Frontal cortex (tissue), 4 donors: ENCODE data around the gene ZNF408. TPM values are rescaled to one million over a fixed set of nuclear protein-coding genes. Genes with fewer than 3 reads are reported as not detected.

Source experiments
- DNase-seq, 2 donors: peaks; one replicate each; pipeline ENCODE4 v3.0.0; 2012; ENCODE audit warnings: low spot score in 2 of 2
- FAIRE-seq: peaks from 2 replicates; lab custom pipeline; 2012; peaks lifted over from hg19 to GRCh38; lab: Jason Lieb, UNC
- total RNA-seq: library from RNA; depleted of rRNA; stranded (reverse); fragments of >200 nt; gene quantifications from one replicate; pipeline ENCODE4 v1.2.3, GENCODE V29; 2014
- donor health status: control.
- donor health status: control.
- donor health status: control.

ZNF408 gene
- total RNA-seq, 1 donor from 2014 or later: 4.5 TPM

DNA sequence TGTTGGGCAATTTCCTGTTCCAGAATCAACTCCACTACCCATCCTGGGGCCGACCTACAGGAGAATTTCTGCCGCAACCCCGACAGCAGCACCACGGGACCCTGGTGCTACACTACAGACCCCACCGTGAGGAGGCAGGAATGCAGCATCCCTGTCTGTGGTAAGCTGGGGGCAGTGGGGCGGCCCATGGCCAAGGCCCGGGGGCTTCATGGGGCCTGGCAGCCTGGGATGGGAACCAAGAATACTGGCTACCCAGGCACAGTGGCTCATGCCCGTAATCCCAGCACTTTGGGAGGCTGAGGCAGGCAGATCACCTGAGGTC, 22.5 kb downstream of the ZNF408 start:
- FAIRE-seq (no peak), DNase-seq (no peak)

DNA sequence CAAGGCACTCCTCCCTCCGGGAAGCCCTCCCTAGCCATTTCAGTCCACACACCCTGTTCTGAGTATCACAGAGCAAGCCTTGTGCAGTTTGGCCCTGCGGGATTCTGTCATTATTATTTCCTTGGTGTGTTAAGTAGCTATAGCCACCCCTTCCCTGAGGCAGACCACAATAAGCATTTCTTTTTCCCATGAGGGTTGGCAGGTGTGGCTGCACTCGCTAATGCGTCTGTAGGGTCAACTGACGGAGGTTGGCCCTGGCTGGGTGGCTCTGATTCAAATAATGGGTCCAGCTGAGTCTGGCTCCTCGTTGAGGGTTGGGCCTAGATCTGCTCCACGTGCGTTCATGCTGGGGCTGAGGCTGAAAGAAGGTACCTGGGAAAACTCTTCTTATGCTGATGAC, 23.3 kb downstream of the ZNF408 start:
- FAIRE-seq: no peak

DNA sequence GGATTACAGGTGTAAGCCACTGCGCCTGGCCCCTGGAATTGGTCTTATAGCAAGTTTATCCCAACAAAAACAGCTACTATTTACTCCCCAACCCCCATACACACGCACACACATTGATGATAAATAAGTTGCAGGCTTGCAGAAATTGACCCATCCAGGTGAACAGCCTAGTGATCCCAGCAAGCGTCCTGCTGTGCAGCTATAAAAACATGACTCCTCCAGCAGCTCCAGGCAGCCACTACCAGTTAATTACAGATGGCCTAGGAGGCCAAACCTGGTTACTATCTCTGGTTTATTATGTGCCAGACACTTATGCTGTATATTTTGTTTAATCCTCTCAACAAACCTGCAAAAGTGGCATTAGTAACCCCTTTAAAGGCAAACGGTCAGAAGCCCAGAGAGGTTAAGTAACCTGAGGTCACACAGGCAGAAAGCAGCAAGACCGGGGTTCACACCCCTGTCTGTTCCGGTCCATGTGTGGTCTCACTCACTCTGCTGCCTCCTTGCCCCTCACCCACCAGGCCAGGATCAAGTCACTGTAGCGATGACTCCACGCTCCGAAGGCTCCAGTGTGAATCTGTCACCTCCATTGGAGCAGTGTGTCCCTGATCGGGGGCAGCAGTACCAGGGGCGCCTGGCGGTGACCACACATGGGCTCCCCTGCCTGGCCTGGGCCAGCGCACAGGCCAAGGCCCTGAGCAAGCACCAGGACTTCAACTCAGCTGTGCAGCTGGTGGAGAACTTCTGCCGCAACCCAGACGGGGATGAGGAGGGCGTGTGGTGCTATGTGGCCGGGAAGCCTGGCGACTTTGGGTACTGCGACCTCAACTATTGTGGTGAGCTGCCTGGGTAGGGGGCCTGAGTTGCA, 24.7 kb downstream of the ZNF408 start:
- FAIRE-seq (no peak), DNase-seq (no peak)

More for the DNA sequence above, 23.3 kb downstream of the ZNF408 start:
- DNase-seq: no peak

DNA sequence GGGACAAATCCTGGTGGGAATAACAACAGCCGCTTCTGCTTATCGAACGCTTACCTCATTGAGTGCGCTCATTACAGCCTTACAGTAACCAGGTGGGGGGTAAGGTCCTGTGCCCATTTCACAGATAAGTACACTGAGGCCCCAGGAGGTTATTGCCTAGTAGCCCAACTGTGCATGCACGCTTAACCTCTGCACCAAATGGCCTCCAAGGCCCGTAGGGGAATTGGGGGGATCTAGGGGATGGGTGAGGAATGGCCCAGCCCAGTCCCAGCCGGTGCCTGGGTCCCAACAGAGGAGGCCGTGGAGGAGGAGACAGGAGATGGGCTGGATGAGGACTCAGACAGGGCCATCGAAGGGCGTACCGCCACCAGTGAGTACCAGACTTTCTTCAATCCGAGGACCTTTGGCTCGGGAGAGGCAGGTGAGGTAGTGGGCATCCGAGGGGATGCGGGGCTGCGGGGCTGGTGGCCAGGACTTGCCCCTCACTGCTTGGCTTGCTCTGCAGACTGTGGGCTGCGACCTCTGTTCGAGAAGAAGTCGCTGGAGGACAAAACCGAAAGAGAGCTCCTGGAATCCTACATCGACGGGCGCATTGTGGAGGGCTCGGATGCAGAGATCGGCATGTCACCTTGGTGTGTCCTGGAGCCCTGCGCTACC, 25.5 kb downstream of the ZNF408 start:
- FAIRE-seq: no peak
- no peak for DNase-seq

DNA sequence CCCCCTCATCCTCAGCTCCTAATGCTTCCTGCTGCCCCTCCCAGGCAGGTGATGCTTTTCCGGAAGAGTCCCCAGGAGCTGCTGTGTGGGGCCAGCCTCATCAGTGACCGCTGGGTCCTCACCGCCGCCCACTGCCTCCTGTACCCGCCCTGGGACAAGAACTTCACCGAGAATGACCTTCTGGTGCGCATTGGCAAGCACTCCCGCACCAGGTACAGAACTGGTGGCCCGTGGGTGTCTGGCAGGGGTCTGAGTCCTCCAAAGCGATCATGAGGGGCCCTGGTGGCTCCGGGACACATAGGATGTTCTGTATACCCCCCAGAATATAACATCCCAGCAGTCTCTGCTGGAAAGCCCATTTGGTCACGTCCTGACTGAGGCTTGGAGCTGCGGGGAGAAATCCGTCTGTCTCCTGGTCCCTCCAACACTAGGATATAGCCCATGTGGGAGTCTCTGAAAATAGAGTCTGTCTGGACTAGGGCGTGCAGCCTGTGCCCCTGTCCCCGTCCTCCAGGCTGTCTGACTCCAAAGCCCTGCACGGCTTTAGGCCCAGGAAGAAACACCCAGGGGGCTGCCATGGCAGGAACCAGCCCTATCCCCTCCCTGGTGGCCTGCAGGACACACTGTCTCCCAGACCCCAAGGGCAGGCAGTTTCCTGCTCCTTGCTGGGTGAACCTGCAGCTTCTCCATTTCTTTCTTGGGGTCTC, 27.3 kb downstream of the ZNF408 start:
- DNase-seq (no peak), FAIRE-seq (no peak)

DNA sequence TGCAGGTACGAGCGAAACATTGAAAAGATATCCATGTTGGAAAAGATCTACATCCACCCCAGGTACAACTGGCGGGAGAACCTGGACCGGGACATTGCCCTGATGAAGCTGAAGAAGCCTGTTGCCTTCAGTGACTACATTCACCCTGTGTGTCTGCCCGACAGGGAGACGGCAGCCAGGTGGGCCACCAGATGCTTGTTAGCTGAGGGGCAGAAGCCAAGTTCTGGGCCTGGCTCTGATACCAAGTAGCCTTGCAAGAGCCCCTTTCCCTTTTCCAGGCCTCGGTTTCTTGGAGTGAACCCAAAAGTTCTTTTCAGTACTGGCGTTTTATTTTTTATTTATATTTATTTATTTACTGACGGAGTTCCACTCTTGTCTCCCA, 27.8 kb downstream of the ZNF408 start:
- no peak for DNase-seq

DNA sequence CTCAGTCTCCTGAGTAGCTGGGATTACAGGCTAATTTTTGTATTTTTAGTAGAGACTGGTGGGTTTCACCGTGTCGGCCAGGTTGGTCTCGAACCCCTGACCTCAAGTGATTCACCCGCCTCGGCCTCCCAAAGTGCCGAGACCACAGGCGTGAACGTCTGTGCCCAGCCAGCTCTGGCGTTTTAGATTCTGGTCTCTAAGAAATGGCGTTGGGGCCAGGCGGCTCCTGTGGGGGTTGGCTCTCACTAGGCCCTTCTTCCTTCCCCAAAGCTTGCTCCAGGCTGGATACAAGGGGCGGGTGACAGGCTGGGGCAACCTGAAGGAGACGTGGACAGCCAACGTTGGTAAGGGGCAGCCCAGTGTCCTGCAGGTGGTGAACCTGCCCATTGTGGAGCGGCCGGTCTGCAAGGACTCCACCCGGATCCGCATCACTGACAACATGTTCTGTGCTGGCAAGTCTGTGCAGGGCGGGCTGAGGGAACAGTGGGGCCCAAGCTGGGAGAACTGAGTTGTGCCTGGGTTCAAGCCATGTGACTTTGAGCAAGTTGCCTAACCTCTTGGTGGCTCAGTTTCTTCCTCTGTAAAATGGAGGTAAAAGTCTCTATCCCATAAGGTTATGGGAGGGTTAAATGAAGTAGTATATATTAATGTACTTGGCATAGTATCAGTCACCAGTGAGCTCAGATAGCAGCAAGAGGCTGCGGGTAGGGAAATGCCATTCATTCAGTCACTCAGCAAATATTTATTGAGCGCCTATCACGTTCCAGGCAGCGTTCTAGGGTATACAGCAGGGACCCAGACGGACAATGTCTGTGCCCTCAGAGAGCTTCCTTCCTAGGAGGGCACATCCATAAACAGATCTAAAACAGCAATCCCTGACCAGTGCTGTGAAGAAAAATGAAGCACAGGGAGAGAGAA, 28.5 kb downstream of the ZNF408 start:
- FAIRE-seq: no peak
- no peak for DNase-seq

More for the DNA sequence above, 27.8 kb downstream of the ZNF408 start:
- FAIRE-seq: no peak

DNA sequence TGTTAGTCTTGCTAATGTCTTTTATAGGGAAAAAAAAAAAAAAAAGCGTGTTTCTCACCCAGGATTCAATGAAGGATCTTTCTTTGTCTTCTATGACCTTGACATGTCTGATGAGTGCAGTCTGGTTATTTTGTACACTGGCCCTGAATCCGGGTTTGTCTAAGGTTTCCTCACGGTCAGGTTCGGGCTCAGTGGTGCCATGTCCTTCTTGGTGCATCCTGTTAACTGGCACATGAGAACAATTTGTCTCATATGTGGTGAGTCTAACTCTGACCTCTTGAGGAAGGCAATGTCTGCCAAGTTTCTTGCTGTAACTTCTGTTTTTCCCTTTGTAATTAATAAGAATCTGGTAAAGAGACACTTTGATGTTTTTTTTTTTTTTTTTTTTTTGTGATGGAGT, 30.7 kb downstream of the ZNF408 start:
- DNase-seq (no peak), FAIRE-seq (no peak)

DNA sequence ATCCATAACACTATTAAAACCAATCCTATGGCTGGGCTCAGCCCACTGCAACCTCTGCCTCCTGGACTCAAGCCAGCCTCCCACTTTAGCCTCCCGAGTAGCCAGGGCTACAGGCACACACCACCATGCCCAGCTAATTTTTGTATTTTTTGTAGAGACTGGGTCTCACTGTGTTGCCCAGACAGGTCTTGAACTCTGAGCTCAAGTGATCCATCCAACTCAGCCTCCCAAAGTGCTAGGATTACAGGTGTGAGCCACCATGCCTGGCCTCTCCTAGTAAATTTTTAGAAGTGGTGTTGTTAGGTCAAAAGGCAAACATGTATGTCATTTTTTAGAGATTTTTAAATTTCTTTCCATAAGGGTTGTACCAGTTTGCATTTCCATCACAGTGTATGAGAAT, 32.4 kb downstream of the ZNF408 start:
- FAIRE-seq: no peak
- no peak for DNase-seq

DNA sequence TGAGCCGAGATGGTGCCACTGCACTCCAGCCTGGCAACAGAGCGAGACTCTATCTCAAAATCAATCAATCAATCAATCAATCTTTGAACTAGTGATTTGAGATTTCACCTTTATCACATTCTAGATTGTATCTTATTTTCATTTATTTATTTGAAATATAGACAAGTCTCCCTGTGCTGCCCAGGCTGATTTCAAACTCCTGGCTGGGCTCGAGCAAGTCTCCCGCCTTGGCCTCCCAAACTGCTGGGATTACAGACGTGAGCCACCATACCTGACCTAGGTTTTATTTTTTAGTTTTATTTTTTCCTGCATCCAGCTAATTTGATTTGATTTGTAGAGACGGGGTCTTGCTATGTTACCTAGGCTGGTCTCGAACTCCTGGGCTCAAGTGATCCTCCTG, 35.3 kb downstream of the ZNF408 start:
- no peak for DNase-seq

DNA sequence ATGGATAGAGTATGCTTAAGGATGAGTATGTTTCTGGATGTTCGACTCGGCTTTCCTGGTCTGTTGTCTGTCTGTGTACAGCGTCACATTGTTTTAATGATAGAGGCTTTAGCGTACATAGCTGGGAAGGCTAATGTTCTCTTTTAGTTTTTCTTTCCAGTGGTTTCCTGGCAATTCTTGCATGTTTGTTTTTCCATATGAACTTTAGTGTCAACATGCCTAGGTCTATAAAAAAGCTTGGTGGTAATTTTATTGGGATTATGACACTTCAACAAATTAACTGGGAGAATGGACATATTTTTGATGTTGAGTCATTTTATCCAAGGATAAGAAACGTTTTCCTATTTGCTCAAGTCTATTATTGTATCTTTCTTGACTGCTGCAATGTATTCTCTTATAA, 35.8 kb downstream of the ZNF408 start:
- DNase-seq: no peak
- FAIRE-seq: no peak

More for the DNA sequence above, 35.3 kb downstream of the ZNF408 start:
- no peak for FAIRE-seq

DNA sequence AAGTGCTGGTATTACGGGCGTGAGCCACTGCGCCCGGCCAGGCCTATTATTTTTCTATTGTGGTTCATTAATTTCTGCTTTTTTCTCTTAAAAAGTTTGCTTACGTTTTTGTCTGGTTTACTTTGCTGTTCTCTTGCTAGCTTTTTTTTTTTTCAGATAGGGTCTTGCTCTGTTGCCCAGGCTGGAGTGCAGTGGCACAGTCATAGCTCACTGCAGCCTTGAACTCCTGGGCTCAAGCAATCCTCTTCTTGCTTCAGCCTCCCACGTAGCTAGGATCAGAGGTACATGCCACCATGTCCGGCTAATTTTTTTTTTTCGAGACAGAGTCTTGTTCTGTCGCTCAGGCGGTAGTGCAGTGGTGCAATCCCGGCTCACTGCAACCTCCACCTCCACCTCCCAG, 36.9 kb downstream of the ZNF408 start:
- no peak for FAIRE-seq
- no peak for DNase-seq

DNA sequence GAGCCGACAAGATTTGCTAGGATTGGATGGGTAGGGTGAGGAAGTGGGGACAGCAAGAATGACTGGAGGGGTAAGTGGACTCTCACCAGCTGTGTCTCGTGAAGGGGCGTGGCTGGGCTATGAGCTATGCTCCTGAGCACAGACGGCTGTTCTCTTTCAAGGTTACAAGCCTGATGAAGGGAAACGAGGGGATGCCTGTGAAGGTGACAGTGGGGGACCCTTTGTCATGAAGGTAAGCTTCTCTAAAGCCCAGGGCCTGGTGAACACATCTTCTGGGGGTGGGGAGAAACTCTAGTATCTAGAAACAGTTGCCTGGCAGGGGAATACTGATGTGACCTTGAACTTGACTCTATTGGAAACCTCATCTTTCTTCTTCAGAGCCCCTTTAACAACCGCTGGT, 38.1 kb downstream of the ZNF408 start:
- DNase-seq: no peak
- FAIRE-seq: no peak

DNA sequence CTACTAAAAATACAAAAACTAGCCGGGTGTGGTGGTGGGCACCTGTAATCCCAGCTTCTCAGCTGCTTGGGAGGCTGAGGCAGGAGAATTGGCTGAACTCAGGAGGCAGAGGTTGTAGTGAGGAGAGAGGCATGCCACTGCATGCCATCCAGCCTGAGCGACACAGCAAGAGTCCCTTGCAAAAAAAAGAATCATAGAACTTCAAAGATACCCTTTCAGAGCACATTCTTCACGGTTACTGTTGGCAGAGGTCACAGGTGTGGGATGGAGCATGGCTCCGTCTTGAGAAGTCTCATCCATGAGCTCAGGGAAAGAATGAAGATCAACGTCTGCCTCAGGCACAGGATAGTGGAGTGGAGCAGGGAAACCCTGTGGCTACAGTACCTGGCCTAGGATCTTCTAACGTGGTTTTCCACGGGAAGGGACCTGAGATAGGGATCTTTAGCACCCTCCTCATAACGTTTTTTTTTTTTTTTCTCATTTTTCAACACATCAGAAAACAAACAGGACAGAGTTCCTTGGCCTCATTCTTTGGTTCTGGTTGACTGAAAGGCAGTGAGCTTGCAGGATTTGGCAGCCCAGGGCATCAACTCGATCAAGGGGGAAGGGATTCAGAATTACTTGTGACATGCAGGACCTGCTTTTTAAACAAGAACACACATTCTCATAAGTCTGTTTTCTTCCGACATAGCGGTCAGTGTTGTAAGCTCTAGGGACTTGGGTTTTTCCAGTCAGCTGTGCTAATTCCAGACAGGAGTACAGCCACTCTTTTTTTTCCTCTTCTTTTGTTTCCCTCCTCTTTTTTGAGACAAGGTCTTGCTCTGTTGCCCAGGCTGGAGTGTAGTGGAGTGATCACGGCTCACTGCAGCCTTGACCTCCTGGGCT, 41.0 kb downstream of the ZNF408 start:
- FAIRE-seq: no peak
- DNase-seq: no peak

DNA sequence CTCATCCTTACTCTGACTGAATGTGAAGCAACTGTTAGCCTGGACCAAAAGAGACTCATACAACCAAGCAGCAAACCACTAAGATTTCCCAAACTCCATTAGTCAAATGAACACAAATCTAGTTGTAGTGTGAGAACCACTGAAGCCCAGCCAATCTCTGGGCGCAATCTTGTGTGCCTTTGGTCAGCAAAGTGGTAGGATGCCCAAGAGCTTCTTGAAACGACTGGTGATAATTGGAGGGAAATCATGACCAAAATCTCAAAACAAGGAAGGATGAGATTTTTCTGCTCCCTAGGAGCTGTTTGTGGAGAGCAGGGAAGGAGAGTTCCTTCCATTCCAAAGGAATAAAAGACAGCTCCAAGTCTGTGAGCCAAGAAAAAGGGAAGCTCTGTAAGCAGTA, 42.2 kb downstream of the ZNF408 start:
- no peak for FAIRE-seq
- no peak for DNase-seq

DNA sequence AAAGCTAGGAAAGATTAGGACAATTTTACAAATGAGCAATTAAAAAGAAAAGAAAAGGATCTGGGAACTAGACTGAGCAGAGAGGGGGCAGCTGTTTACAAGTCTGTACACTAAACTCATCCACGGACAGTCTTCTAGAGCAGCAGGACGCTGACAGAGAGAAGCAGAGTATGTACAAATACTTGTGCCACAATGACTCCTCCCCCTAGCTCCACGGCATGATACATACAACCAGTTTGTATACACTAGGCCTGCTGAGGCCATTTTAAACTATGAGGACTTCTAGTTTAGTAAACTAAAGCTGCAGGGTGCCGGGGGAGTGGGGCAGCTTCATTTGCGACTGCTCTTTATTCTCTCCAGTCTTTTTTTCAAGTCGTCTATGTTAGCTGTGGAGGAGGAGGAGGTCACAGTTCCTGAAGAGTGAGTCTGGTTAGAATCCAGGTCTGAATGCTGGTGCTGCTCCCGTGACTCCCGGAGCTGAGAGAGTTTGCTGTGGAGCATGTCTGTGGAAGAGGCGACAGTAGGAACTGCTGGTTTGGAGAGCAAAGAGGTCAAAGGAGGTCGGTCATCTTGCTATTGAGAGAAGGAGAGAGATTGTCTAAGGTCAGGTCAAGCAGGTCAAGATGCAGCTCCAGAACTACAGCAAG, 43.0 kb downstream of the ZNF408 start:
- DNase-seq: no peak
- FAIRE-seq: no peak

DNA sequence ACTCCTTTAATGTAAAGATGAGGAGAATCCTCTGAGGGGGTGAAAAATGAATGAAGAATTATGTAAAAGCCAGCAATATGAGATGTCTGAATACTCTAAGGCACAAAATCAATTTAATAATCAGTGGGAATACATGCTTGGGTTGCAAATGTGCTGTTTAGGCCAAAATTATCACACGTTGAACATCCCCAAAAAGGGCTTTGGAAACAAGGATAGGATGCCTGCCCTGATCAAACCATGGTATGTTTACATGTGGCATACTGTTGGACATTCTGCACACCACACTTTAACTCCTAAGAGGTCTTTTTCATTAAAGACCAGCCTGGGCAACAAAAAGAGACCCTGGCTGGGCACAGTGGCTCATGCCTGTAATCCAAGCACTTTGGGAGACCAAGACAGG, 44.5 kb downstream of the ZNF408 start:
- DNase-seq (no peak), FAIRE-seq (no peak)

DNA sequence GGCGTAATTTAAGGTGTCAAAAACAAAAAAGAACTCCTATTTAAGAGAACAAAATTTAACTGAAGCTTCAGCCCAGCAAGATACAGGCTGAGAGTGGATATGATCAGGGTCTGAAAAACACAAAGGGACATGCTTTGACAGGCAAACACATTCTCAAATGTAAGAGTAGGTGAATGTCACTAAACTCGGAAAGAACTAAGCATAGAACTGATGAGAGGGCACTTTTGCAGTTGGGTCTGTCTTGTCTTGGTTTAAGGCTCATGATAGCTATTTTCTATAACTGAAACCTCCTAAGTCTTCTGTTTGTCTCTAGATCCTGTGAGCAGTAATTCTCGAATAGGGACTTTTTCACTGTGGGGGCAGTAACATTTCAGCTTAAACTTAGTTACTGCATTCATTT, 45.2 kb downstream of the ZNF408 start:
- DNase-seq: no peak
- no peak for FAIRE-seq

DNA sequence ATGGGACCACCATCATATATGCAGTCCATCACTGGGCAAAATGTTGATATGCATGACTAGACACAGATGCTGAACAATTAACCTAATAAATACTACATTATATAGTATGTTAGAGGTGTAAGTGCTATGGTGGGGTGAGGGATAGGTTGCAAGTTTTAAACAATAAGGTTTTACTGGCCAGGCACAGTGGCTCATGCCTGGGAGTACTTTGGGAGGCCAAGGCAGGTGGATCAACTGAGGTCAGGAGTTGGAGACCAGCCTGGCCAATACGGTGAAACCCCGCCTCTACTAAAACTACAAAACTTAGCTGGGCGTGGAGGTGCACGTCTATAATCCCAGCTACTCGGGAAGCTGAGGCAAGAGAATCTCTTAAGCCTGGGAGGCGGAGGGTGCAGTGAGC, 46.3 kb downstream of the ZNF408 start:
- no peak for DNase-seq
- no peak for FAIRE-seq
